ENCODE results near the gene SLC19A1.

Gene SLC19A1

GRCh38 chr21:45518742-45519141, 23.5 kb downstream of the SLC19A1 start:
- Histone ChIP-seq H3K4me1 (no peaks in the 10 kb centered on the region), H3K9me3 (ENCODE audit: control insufficient read depth, low read length) (no peaks in the 10 kb centered on the region), H3K27ac (no peak overlapping the region), H3K4me3 (ENCODE audit: low read depth, low read length) (no peak overlapping the region), H3K4me2 (ENCODE audit: low read length) (no peak overlapping the region), H3K9ac (no peak overlapping the region), H3K36me3 (ENCODE audit: control insufficient read depth, insufficient read depth, low read length) (no peaks in the 10 kb centered on the region), H2AFZ (no peak overlapping the region), H3K27me3 (ENCODE audit: control insufficient read depth, insufficient read depth, low read length) (no peaks in the 10 kb centered on the region), H3K79me2 (no peaks in the 10 kb centered on the region)
- TF ChIP-seq CTCF (IDR thresholded peaks at IDR 0.05): no peak

DNA sequence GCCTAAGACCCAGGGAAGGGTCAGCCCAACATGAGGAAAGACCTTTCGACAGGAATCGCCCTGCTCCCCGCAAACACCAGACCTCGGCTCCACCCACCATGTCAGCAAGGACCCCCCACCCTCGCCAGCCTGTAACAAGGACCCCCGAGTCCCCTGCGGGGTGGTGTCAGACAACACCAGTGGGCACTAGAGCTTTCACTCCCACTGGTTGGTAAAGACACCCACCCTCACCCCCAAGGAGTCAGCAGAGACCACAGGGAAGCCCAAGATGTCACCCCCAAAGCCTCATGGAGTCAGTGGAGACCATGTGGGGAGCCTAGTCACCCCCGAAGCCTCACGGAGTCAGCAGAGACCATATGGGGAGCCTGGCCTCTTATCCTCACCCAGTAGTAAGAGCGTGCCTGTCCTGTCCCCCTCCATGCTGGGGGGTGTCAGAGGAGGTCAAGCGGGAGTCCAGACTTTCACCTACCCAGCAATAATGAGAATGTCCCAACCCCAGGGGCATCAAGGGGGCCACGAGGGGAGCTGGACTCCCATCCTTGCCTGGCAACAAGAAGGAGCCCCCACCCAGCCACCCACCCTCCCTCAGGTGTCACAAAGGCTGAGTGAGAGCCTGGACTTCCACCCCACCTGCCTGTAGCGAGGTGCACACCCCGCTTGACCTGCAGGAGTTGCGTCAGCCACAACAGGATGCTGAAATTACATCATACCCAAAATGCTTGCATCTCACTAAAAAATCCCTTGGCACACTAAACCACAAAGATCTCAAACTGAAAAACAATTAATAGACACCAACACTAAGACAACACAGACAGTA, 24.8 kb downstream of the SLC19A1 start:
- no peaks in the 10 kb centered on the region for H3K4me1 ChIP-seq
- no peaks in the 10 kb centered on the region for H3K27me3 ChIP-seq (ENCODE audit: control insufficient read depth, insufficient read depth, low read length)
- H3K36me3 ChIP-seq (ENCODE audit: control insufficient read depth, insufficient read depth, low read length): no peaks in the 10 kb centered on the region
- H3K4me2 ChIP-seq (ENCODE audit: low read length): no peak overlapping the region
- H3K27ac ChIP-seq: no peak overlapping the region
- H3K79me2 ChIP-seq: no peaks in the 10 kb centered on the region
- no peak overlapping the region for H3K9ac ChIP-seq
- H2AFZ ChIP-seq: no peak overlapping the region
- no peak overlapping the region for H3K4me3 ChIP-seq (ENCODE audit: low read depth, low read length)
- no peaks in the 10 kb centered on the region for H3K9me3 ChIP-seq (ENCODE audit: control insufficient read depth, low read length)
- TF ChIP-seq CTCF (IDR thresholded peaks at IDR 0.05): no peak

GRCh38 chr21:45516671-45517151, 25.5 kb downstream of the SLC19A1 start:
- H3K79me2 ChIP-seq: no peaks in the 10 kb centered on the region
- no peak overlapping the region for H3K27ac ChIP-seq
- H3K4me2 ChIP-seq (ENCODE audit: low read length): no peak overlapping the region
- no peaks in the 10 kb centered on the region for H3K4me1 ChIP-seq
- H3K9me3 ChIP-seq (ENCODE audit: control insufficient read depth, low read length): no peaks in the 10 kb centered on the region
- no peaks in the 10 kb centered on the region for H3K36me3 ChIP-seq (ENCODE audit: control insufficient read depth, insufficient read depth, low read length)
- no peak overlapping the region for H2AFZ ChIP-seq
- TF ChIP-seq CTCF (IDR thresholded peaks at IDR 0.05): no peak
- no peak overlapping the region for H3K9ac ChIP-seq
- no peak overlapping the region for H3K4me3 ChIP-seq (ENCODE audit: low read depth, low read length)
- no peaks in the 10 kb centered on the region for H3K27me3 ChIP-seq (ENCODE audit: control insufficient read depth, insufficient read depth, low read length)

GRCh38 chr21:45516071-45516670, 26.1 kb downstream of the SLC19A1 start:
- Histone ChIP-seq H3K9me3 (ENCODE audit: control insufficient read depth, low read length) (no peaks in the 10 kb centered on the region), H3K4me2 (ENCODE audit: low read length) (no peak overlapping the region), H3K4me3 (ENCODE audit: low read depth, low read length) (no peak overlapping the region), H3K36me3 (ENCODE audit: control insufficient read depth, insufficient read depth, low read length) (no peaks in the 10 kb centered on the region), H3K4me1 (no peaks in the 10 kb centered on the region), H3K27ac (no peak overlapping the region), H3K79me2 (no peaks in the 10 kb centered on the region), H3K9ac (no peak overlapping the region), H2AFZ (no peak overlapping the region), H3K27me3 (ENCODE audit: control insufficient read depth, insufficient read depth, low read length) (no peaks in the 10 kb centered on the region)
- TF ChIP-seq CTCF (IDR thresholded peaks at IDR 0.05): no peak
